ENCODE measurements around the gene GABRB3.
A peak's percentile ranks its signal among the peaks of the same experiment; 100 is the strongest.

The GABRB3 gene

GRCh38 chr15:26772154-26773066 lies at the start of gene GABRB3:
GABRB3 (minus strand) TSS chr15:26773066.
- DNase-seq, result no peak

DNA sequence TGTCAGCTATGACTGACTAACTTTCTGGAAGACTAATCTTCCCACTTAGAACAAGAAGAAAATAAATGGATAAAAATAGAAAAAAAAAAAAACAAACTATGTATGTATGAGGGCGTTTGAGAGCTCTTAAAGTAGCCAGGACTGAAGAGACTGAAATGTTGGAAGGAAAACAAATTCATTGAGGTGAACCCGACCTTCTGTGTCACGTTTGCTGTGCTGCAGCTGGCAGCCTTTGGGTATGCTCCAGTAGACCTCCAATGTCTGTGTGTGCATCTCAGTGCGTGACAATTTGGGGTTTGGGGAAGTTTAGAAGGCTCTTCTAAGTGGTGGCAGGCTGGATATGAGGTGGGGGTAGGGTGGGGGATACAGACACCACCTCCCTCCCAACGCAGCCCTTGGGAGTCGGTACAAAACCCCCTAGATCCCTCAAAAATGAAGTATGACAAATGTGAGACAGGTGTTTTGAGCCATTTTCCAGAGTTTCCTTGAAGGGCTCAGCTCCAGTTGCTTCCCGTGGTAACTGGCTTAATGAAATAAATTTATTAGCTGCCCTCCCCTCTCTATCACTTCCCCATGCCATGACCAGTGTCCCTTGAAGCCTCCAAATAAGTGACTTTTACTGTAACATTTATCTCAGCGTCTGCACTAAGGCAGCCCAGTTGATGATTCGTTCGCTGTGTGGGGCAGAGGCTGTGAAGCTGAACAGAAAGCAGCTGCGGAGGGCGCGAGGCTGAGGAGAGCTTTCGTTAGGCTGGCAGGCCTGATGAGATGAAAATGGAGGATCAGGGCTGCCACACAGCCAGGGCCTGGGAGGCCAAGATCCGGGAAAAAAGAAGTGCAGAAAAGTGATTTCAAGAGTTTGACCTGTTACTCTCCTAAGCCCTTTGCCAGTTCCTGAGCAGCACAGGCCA lies 34.9 kb upstream of the GABRB3 start:
- no peak for DNase-seq

DNA sequence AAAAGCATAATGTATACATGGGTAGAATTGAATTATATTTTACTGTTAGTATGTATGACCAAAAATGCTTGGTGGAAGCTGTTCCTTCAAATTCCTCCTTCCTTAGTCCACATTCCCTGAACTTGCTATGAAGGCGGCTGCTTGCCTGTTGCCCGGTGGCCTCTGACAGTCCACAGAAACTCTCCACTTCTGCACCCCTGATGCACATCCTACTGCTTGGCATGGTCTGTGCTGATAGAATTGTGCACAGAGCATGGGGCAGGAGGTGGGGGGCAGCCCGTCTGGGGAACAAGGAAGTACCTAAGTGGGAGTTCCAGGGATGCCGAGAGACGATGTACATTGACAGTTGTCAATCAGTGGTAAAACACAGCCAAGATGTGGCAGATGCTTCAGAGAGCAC lies 33.7 kb upstream of the GABRB3 start:
- no peak for DNase-seq

GRCh38 chr15:26806151-26806550 lies 33.3 kb upstream of the GABRB3 start:
- DNase-seq, result no peak

GRCh38 chr15:26805470-26805869 lies 32.6 kb upstream of the GABRB3 start:
- DNase-seq, result no peak

DNA sequence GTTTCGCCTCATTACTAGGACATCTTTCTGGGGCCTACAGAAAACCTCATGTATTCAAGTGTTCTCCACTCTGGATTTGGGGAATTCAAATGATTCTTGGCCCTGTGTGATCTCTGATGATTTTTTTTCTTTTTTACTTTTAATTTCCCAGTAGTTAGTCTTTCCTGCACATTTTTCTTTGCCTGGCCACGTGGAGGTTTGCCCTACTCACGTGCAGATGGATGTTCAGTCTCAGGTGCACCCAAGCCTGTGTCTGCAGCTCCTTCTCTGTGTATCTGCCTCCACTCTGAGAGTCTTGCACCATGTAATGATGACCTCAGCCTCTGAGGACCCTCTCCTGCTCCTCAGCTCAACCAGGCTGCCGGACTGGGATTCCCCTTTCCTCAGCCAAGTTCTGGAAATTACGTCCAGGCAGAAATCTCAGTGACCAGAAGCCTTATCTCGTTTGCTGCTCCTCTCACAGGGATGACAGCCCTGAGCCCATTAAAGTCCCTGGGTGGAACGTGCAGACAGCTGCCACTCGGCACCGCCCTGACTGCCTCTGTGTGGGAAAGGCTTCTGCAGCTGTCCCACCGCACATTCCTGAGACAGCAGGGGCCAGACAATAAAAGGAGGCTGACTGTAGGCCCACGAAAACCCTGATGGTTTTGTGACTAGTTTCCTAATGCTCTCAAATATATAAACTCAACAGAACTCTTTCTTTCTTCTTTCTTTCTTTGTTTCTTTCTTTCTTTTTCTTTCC lies 31.4 kb upstream of the GABRB3 start:
- no peak for DNase-seq

DNA sequence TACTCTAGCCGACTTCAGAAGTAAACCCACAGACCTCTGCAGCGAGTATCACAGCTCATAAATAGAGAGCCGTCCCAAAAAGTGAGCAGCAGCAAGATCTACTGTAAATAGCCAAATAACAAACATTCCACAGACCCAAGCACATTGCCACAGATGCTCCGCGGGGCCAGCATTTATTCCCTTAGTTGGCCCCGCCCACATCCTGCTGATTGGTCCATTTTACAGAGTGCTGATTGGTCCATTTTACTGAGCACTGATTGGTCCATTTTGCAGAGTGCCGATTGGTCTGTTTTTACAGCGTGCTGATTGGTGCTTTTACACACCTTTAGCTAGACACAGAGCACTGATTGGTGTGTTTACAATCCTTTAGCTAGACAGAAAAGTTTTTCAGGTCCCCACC lies 17.3 kb upstream of the GABRB3 start:
- DNase-seq, result no peak

GRCh38 chr15:26781816-26782215 lies 8.9 kb upstream of the GABRB3 start:
- no peak for DNase-seq

GRCh38 chr15:26773917-26774316 lies 1.1 kb upstream of the GABRB3 start:
- no peak for DNase-seq

GRCh38 chr15:26773067-26773877 lies 406 bp upstream of the GABRB3 start:
- DNase-seq, result peak; percentile 2

DNA sequence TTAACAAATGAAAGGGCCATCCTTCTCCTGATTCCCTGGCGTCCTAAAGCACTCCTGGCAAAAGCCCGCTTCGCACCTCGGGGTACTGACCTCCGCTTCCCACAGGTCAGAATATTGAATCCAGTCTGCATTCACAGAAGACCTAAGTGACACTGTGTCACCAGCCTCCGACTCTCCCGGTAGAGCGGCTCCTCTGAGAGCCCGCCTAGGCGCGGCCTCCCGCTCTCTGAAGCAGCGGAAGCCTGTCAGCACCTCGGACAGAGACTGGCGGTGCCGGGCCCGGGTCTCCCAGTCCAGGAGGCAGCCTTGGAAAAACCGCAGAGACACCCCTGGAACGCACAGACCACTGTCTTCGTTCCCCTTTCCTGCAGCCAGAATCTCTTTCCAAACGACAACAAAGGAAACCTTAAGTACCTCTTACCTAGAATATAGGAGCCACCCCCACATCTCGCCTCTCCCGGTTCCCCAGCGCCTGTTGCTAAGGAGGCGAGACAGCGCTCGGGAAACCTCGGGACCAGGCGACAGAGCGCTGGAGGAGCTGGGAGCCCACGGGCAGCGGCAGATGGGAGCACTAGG lies 1.2 kb downstream of the GABRB3 start:
- peak; percentile 6 for DNase-seq

- no peak for DNase-seq
Measured at GRCh38 chr15:26771168-26771567, 1.7 kb downstream of the GABRB3 start.

DNA sequence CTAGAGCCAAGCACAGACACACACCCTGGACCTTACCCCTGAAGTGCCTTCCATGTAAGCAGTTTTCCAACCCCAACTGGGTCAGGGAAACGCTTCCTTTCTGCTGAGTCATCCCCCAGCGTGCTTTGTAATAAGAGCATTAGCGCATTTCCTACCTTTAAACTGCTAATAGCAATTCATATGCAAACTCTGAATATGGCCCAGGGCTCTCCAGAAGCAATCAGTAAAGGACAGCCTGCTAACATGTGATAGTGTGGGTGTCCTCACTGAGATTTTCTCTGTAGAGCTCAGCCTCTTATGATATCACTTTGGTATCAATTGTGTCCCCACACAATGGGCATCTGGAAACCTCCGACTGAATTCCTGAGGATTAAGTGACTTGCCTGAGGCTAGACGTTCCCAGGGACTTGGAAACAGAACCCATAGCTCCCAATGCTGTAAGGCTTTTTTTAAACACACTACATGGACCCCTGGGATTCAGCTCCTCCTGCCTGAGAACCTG lies 5.6 kb downstream of the GABRB3 start:
- no peak for DNase-seq

GRCh38 chr15:26766262-26766661 lies 6.6 kb downstream of the GABRB3 start:
- no peak for DNase-seq

DNA sequence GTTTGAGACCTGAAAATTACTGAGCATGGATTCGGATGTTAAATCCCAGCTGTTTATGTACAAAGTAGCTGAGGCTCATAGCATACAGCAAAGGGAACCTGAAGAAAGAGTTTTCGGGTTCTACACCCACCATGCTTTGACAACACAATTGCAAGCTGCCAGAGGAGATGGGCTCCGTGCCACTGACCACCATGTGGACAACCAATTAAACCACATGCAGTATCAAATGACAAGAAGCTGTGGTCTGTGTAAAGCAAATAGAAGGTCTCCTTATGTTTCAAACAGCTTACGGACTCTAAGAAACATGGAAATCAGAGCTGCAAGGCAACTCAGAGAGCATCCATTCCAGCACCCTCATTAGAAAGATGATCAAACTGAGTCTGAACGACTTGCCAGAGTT lies 12.9 kb downstream of the GABRB3 start:
- DNase-seq, result no peak

- no peak for DNase-seq
Measured at GRCh38 chr15:26758079-26758478, 14.8 kb downstream of the GABRB3 start.

DNA sequence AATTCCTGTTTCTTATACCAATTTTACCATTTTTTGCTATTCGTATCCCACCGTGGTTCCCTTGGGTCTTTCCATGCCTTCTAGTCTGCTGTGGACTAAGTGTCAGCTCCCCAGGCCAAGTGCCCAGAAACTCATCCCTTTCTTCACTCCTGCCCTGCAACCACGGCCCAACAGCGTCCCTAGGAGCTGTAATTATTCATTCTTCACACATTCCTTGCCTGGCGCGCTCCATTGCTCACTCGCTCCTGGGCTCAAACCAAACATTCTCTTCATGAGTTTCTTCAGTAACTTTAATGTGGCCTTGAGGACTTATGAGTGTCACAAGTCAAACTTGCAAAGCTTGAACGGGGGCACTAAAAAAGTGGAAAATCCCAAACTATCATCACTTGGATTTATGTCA lies 15.7 kb downstream of the GABRB3 start:
- DNase-seq, result no peak

GRCh38 chr15:26744894-26745293 lies 28.0 kb downstream of the GABRB3 start:
- DNase-seq, result no peak

GRCh38 chr15:26739791-26740190 lies 33.1 kb downstream of the GABRB3 start:
- DNase-seq, result no peak

GRCh38 chr15:26738996-26739395 lies 33.9 kb downstream of the GABRB3 start:
- no peak for DNase-seq

GRCh38 chr15:26736502-26737248 lies 36.2 kb downstream of the GABRB3 start:
- no peak for DNase-seq
